Kidney (tissue), 14 donors: ENCODE data around the gene CA6. TPM values are rescaled to one million over a fixed set of nuclear protein-coding genes. Genes with fewer than 3 reads are reported as not detected.
"Not testable (repeated sequence)": the region's sequence is repeated elsewhere in the genome, so short reads cannot be mapped to it uniquely, and the experiment has no call there.

ENCODE experiments used
- DNase-seq, 5 donors: peaks; one replicate each; pipeline ENCODE4 v3.0.0-alpha.2; 2013 to 2020
- FAIRE-seq: peaks from 2 replicates; lab custom pipeline; 2012; peaks lifted over from hg19 to GRCh38; lab: Jason Lieb, UNC
- H3K27ac ChIP-seq, 2 donors: one replicate each; pipeline ENCODE4 v1.7.0; 2013; ENCODE audit warnings: low read depth in 2 of 2, low read length in 2 of 2, inconsistent platforms in 1 of 2
- H3K27me3 ChIP-seq: one replicate; pipeline ENCODE4 v1.7.1; 2013; ENCODE audit warnings: low read length, inconsistent platforms; ENCODE audit not compliant: control insufficient read depth, insufficient read depth
- H3K36me3 ChIP-seq, 3 donors: one replicate each; pipeline versions ENCODE4 v1.7.0 to v1.7.1; 2013; ENCODE audit warnings: low read length in 3 of 3, control low read depth in 1 of 3, inconsistent platforms in 1 of 3; ENCODE audit not compliant: insufficient read depth in 3 of 3, control insufficient read depth in 2 of 3
- H3K4me1 ChIP-seq, 3 donors: one replicate each; pipeline versions ENCODE4 v1.7.0 to v1.7.1; 2013; ENCODE audit warnings: low read length in 3 of 3, inconsistent platforms in 1 of 3, low read depth in 1 of 3; ENCODE audit not compliant: control insufficient read depth in 2 of 3, insufficient read depth in 2 of 3
- H3K4me3 ChIP-seq, 3 donors: one replicate each; pipeline versions ENCODE4 v1.7.0 to v1.8.1; 2013; ENCODE audit warnings: low read length in 3 of 3, control low read depth in 1 of 3, inconsistent platforms in 1 of 3
- H3K9ac ChIP-seq, 3 donors: one replicate each; pipeline versions ENCODE4 v1.7.0 to v1.7.1; 2013; ENCODE audit warnings: low read length in 3 of 3, control low read depth in 1 of 3, inconsistent platforms in 1 of 3
- H3K9me3 ChIP-seq, 3 donors: one replicate each; pipeline versions ENCODE4 v1.7.0 to v1.7.1; 2013; ENCODE audit warnings: low read length in 3 of 3, control low read depth in 1 of 3, inconsistent platforms in 1 of 3; ENCODE audit not compliant: control insufficient read depth in 2 of 3, insufficient read depth in 1 of 3
- intact Hi-C: fragments of 100-400 bp; cut with DNase I; formaldehyde crosslinking; loops from one replicate; pipeline ENCODE4 v1.11.1; 2022
- polyA plus RNA-seq: library from polyadenylated mRNA; stranded (reverse); fragments of 350-450 nt; fragmentation: Illumina TruSeq; extraction: RNeasy Lipid Tissue Mini Kit (QIAGEN cat#74804); gene quantifications from one replicate; pipeline ENCODE4 v1.2.3, GENCODE V29; 2014; ENCODE audit warnings: low read depth, low replicate concordance; ENCODE audit not compliant: insufficient read depth
- total RNA-seq: library from RNA; stranded (reverse); fragmentation: NEBNext Ultra II Directional; extraction: Animal tissue kit (Norgen Biotek cat#: 25700); gene quantifications from one replicate; pipeline ENCODE4 v1.2.1, GENCODE V29; 2021
- TF ChIP-seq, protein P1 (sequence below): IDR thresholded peaks from 3 replicates; pipeline ENCODE4 v1.5.1; 2012; ENCODE audit warnings: mild to moderate bottlenecking, moderate library complexity, borderline replicate concordance; ENCODE audit not compliant: insufficient read depth; ENCODE audit errors: extremely low read depth
- donor health status: control.
- donor health status: control.
- donor health status: control.
- donor health status: control.
- donor health status: control.
- donor health status: DM: yes; HTN: yes; CAD: no.
- donor health status: Normal renal cell carcinoma (clear cell type).

CA6 gene
- total and polyA plus RNA-seq, 2 donors from 2014 or later: not detected

DNA sequence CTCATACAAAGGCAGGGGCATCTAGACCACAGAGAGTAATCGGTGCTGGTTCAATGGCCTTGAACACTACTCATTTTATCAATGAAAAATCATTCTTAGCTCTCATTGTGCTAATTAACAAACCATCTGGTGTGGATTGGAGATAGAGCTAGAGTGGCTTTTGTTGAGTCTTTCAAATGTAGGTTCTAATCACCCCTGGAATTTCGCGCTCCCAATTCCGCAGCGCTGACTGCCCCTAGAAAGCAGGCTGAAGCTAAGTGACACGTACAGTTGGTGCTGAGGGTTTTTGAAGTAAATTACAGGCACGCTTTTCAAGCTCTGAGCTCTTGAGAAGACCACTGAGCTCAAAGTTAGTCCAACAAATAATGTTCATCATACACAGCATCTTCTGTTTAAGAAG lies 31.2 kb upstream of the CA6 start:
- H3K27me3 ChIP-seq: no peaks in the 10 kb centered on the region
- no peak overlapping the region for H3K27ac ChIP-seq
- H3K9me3 ChIP-seq: no peaks in the 10 kb centered on the region
- H3K9ac ChIP-seq: no peak overlapping the region
- intact Hi-C loops: no loop called here
- H3K36me3 ChIP-seq: no peaks in the 10 kb centered on the region
- TF ChIP-seq, protein P1, sequence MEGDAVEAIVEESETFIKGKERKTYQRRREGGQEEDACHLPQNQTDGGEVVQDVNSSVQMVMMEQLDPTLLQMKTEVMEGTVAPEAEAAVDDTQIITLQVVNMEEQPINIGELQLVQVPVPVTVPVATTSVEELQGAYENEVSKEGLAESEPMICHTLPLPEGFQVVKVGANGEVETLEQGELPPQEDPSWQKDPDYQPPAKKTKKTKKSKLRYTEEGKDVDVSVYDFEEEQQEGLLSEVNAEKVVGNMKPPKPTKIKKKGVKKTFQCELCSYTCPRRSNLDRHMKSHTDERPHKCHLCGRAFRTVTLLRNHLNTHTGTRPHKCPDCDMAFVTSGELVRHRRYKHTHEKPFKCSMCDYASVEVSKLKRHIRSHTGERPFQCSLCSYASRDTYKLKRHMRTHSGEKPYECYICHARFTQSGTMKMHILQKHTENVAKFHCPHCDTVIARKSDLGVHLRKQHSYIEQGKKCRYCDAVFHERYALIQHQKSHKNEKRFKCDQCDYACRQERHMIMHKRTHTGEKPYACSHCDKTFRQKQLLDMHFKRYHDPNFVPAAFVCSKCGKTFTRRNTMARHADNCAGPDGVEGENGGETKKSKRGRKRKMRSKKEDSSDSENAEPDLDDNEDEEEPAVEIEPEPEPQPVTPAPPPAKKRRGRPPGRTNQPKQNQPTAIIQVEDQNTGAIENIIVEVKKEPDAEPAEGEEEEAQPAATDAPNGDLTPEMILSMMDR: no peak
- peaks cover 0 to 2% (median 0%) of the 10 kb centered on the region in 3 donors for H3K4me1 ChIP-seq
- DNase-seq (no peak), FAIRE-seq (no peak)
- H3K4me3 ChIP-seq: no peak overlapping the region

DNA sequence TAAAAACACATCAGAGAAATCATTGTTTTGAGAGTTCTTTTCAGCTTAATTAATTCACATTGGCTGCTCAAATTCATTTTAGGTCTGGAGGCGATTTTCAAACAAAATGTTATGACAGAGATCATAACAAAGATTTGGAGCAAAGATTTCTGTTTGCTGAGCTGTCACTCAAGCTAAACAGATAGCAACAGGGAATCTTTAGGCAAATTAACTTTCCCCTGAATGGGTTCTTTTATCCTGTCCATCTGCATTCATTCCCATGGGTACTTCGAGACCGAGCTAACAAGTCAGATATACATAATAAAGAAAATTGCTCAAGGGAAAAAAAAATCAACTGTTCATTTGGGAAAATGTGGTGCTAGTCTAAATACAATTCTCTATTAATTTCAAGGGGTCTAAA lies 30.2 kb upstream of the CA6 start:
- Histone ChIP-seq H3K36me3 (no peaks in the 10 kb centered on the region), H3K27ac (no peak overlapping the region), H3K9me3 (no peaks in the 10 kb centered on the region), H3K4me1 (peaks cover 0 to 2% (median 0%) of the 10 kb centered on the region in 3 donors), H3K9ac (no peak overlapping the region), H3K4me3 (no peak overlapping the region), H3K27me3 (no peaks in the 10 kb centered on the region)
- DNase-seq (no peak), FAIRE-seq (no peak)
- TF ChIP-seq, protein P1: no peak
- intact Hi-C loops: no loop called here

DNA sequence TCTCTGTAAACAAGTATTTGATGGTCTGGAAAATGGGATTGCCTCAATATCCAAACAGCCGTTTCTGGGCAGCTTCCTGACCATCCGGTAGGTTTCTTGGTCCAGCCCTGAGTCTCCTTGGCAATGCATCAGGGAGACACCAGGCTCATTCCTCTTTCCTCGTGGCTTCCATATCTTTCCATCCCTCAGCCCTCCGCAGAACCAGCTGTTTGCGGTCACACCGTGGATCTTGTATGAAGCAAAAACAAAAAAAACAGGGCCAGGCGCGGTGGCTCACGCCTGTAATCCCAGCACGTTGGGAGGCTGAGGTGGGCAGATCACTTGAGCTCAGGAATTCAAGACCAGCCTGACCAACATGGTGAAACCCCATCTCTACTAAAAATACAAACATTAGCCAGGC lies 28.1 kb upstream of the CA6 start:
- intact Hi-C loops, H3K4me3 ChIP-seq, H3K27ac ChIP-seq, H3K4me1 ChIP-seq, DNase-seq, H3K36me3 ChIP-seq, H3K27me3 ChIP-seq, H3K9ac ChIP-seq, H3K9me3 ChIP-seq, FAIRE-seq: not testable (repeated sequence)

DNA sequence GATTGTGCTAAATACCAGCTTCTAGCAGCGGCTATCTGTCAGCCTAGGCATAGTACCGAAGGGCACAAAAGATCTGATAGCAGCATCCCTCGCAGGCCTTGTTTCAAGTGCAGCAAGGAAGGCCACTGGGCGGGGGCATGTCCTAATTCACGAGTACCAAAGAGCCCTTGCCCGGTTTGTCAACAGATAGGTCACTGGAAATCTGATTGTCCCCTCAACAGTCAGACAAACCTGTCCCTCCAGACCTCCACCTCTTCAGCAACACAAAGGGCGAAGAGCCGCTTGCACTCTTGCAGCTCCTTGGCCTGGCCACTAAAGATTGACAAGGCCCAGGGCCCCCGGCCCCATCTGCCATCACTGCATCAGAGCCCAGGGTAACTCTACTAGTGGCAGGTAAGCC lies 22.7 kb upstream of the CA6 start:
- no peak overlapping the region for H3K9ac ChIP-seq
- H3K36me3 ChIP-seq: no peaks in the 10 kb centered on the region
- H3K27ac ChIP-seq: no peak overlapping the region
- no peak for FAIRE-seq
- no peaks in the 10 kb centered on the region for H3K9me3 ChIP-seq
- intact Hi-C loops: loop anchor here (10.0 kb wide), 1 partner anchor 72 kb away; no protein-coding TSS in a partner anchor
- DNase-seq: no peak
- no peaks in the 10 kb centered on the region for H3K4me1 ChIP-seq
- TF ChIP-seq, protein P1: no peak
- no peaks in the 10 kb centered on the region for H3K27me3 ChIP-seq
- no peak overlapping the region for H3K4me3 ChIP-seq
